HepG2 (cell line): Measurements from ENCODE around the gene HTR7. TPM values are rescaled to one million over a fixed set of nuclear protein-coding genes. Genes with fewer than 3 reads are reported as not detected.

Source experiments
- ATAC-seq: fragments of 200-7000 bp; cut with Tn5 transposase; 3 replicates; pipeline ENCODE4 v1.9.1; 2020; ENCODE audit warnings: mild to moderate bottlenecking, moderate library complexity
- BruUV-seq: library from RNA; stranded (reverse); fragments of 400-500 nt; replicated peaks from 2 replicates; lab custom pipeline; 2021; lab: Mats Ljungman, UMichigan
- CTCF ChIA-PET: fragments of 300-600 bp; formaldehyde crosslinking; extraction: SDS; loops from one replicate; lab custom pipeline; 2021; ENCODE audit warnings: low total read pairs, inconsistent platforms, low intra/inter-chr PET ratio; lab: Yijun Ruan, JAX
- POLR2A ChIA-PET: fragments of 350-600 bp; sonication (Branson Sonifier 250); formaldehyde crosslinking; loops from one replicate; lab custom pipeline; 2020; ENCODE audit warnings: antibody characterized with exemption, inconsistent platforms; lab: Yijun Ruan, JAX
- DNase-seq: peaks from one replicate; pipeline ENCODE4 v3.0.0-alpha.2; 2015; ENCODE audit warnings: low spot score
- FAIRE-seq: peaks from 3 replicates; lab custom pipeline; 2011; peaks lifted over from hg19 to GRCh38; lab: Jason Lieb, UNC
- H2AFZ ChIP-seq: one replicate; pipeline ENCODE4 v1.6.1; 2011; ENCODE audit warnings: low read length, inconsistent platforms
- H3K27ac ChIP-seq: fragments of 300-600 bp; 3 replicates; pipeline ENCODE4 v1.8.0; 2011; ENCODE audit warnings: mixed run types, mild to moderate bottlenecking, mixed read lengths, low read length, inconsistent platforms; ENCODE audit not compliant: insufficient read depth; ENCODE audit errors: extremely low read length
- H3K27me3 ChIP-seq, 2 experiments: fragments of 200-600 bp in 1 of 2; 2 replicates in 1 of 2; 3 replicates in 1 of 2; pipeline versions ENCODE4 v1.6.0 to v1.8.0; 2011; ENCODE audit warnings: low read length in 2 of 2, mild to moderate bottlenecking in 2 of 2, moderate library complexity in 2 of 2, inconsistent platforms in 1 of 2; ENCODE audit not compliant: insufficient read depth in 2 of 2, control insufficient read depth in 1 of 2
- H3K36me3 ChIP-seq, 2 experiments: fragments of 200-600 bp in 1 of 2; replicated peaks in 1 of 2; 2 replicates in 1 of 2; 3 replicates in 1 of 2; pipeline versions ENCODE4 v1.5.1 to v1.8.0; 2011; ENCODE audit warnings: low read length in 2 of 2, inconsistent platforms in 1 of 2; ENCODE audit not compliant: insufficient read depth in 2 of 2, control insufficient read depth in 1 of 2
- H3K4me1 ChIP-seq: 2 replicates; pipeline ENCODE4 v1.5.1; 2012; ENCODE audit warnings: low read length, inconsistent platforms; ENCODE audit not compliant: insufficient read depth
- H3K4me2 ChIP-seq: 2 replicates; pipeline ENCODE4 v1.6.0; 2011; ENCODE audit warnings: low read depth, low read length, inconsistent platforms
- H3K4me3 ChIP-seq, 3 experiments: fragments of 200-600 bp in 1 of 3; sonication (generic), shearing (Covaris generic) in 1 of 3; replicated peaks in 1 of 3; 2 replicates each; pipeline ENCODE4 v1.5.1; 2011 to 2016; ENCODE audit warnings: low read length in 3 of 3, inconsistent platforms in 2 of 3, low read depth in 2 of 3, mild to moderate bottlenecking in 2 of 3, control low read depth in 1 of 3, mixed read lengths in 1 of 3; ENCODE audit not compliant: insufficient read depth in 1 of 3
- H3K79me2 ChIP-seq: one replicate; pipeline ENCODE4 v1.6.1; 2011; ENCODE audit warnings: low read length, inconsistent platforms; ENCODE audit not compliant: insufficient read depth
- H3K9ac ChIP-seq: 2 replicates; pipeline ENCODE4 v1.6.0; 2011; ENCODE audit warnings: mild to moderate bottlenecking, low read depth, low read length, inconsistent platforms; ENCODE audit not compliant: insufficient read depth
- H3K9me3 ChIP-seq: 2 replicates; pipeline ENCODE4 v1.5.1; 2012; ENCODE audit warnings: mild to moderate bottlenecking, low read length
- H4K20me1 ChIP-seq: 2 replicates; pipeline ENCODE4 v1.6.0; 2011; ENCODE audit warnings: inconsistent platforms, mild to moderate bottlenecking, low read length, moderate library complexity; ENCODE audit not compliant: insufficient read depth
- ARNT2 ChIP-seq: sonication (generic); formaldehyde crosslinking; IDR thresholded peaks from 2 replicates; pipeline ENCODE4 v1.8.0; 2022; ENCODE audit warnings: mild to moderate bottlenecking, low read depth, missing genetic modification reagents, moderate library complexity
- ATAD3A ChIP-seq: sonication (generic); formaldehyde crosslinking; IDR thresholded peaks from 2 replicates; pipeline ENCODE4 v1.4.0; 2020; ENCODE audit warnings: missing genetic modification reagents
- ATF3 ChIP-seq: sonication (generic); formaldehyde crosslinking; IDR thresholded peaks from 2 replicates; pipeline ENCODE4 v1.4.0; 2020; ENCODE audit warnings: missing genetic modification reagents
- BCL3 ChIP-seq: sonication (generic); formaldehyde crosslinking; IDR thresholded peaks from 2 replicates; pipeline ENCODE4 v1.5.1; 2020; ENCODE audit warnings: mild to moderate bottlenecking, missing genetic modification reagents, moderate library complexity
- BORCS8-MEF2B ChIP-seq: sonication (generic); formaldehyde crosslinking; IDR thresholded peaks from 2 replicates; pipeline ENCODE4 v1.8.0; 2022; ENCODE audit warnings: mild to moderate bottlenecking, missing genetic modification reagents
- GPN1 ChIP-seq: sonication (generic); formaldehyde crosslinking; IDR thresholded peaks from 2 replicates; pipeline ENCODE4 v1.5.1; 2020; ENCODE audit warnings: missing genetic modification reagents, borderline replicate concordance
- HMGXB3 ChIP-seq: sonication (generic); formaldehyde crosslinking; IDR thresholded peaks from 2 replicates; pipeline ENCODE4 v1.4.0; 2020; ENCODE audit warnings: missing genetic modification reagents, borderline replicate concordance
- ZBTB7B ChIP-seq: sonication (generic); formaldehyde crosslinking; IDR thresholded peaks from 2 replicates; pipeline ENCODE4 v1.4.0; 2020; ENCODE audit warnings: missing genetic modification reagents
- ZBTB8A ChIP-seq: sonication (generic); formaldehyde crosslinking; IDR thresholded peaks from 2 replicates; pipeline ENCODE4 v1.4.0; 2020; ENCODE audit warnings: mild to moderate bottlenecking, low read depth, missing genetic modification reagents, borderline replicate concordance
- ZNF552 ChIP-seq: sonication (generic); formaldehyde crosslinking; IDR thresholded peaks from 2 replicates; pipeline ENCODE4 v1.9.0; 2022; ENCODE audit warnings: missing genetic modification reagents, mild to moderate bottlenecking, borderline replicate concordance
- ZNF709 ChIP-seq: sonication (generic); formaldehyde crosslinking; IDR thresholded peaks from 2 replicates; pipeline ENCODE4 v1.5.0; 2020; ENCODE audit warnings: mild to moderate bottlenecking, missing genetic modification reagents
- ZNF724P ChIP-seq: sonication (generic); formaldehyde crosslinking; IDR thresholded peaks from 2 replicates; pipeline ENCODE4 v1.8.0; 2022; ENCODE audit warnings: missing genetic modification reagents, borderline replicate concordance
- ZNF788 ChIP-seq: sonication (generic); formaldehyde crosslinking; IDR thresholded peaks from 2 replicates; pipeline ENCODE4 v1.5.0; 2020; ENCODE audit warnings: mild to moderate bottlenecking, missing genetic modification reagents, borderline replicate concordance
- ZSCAN12 ChIP-seq: sonication (generic); formaldehyde crosslinking; IDR thresholded peaks from 2 replicates; pipeline ENCODE4 v1.9.0; 2021; ENCODE audit warnings: mild to moderate bottlenecking, missing genetic modification reagents
- WGBS: methylation state at CpG from one replicate; pipeline ENCODE4 v1.1.6; 2017; ENCODE audit warnings: low lambda C conversion rate; 5-methylcytosine and 5-hydroxymethylcytosine counted together
- in situ Hi-C: cut with HindIII; loops from 2 replicates; pipeline ENCODE4 v1.10.0; 2017; ENCODE audit warnings: low pct_unique_long_range_greater_than_20kb; ENCODE audit not compliant: extremely low pct_ligation_motif_present
- intact Hi-C: fragments of 100-400 bp; cut with micrococcal nuclease; formaldehyde crosslinking; loops from one replicate; pipeline ENCODE4 v1.10.0; 2022; ENCODE audit not compliant: unreplicated experiment
- polyA plus RNA-seq, 8 experiments: library from polyadenylated mRNA; depleted of rRNA in 3 of 8; stranded (reverse) in 7 of 8; unstranded in 1 of 8; fragments of >200 nt; fragmentation: Illumina TruSeq in 4 of 8; extraction: Trizol in 4 of 8; gene quantifications; 2 replicates each; pipeline versions ENCODE4 v1.2.1 to v1.2.3, GENCODE V29; 2011 to 2016; ENCODE audit warnings: low read depth in 4 of 8, missing spikeins in 1 of 8, mixed read lengths in 1 of 8; ENCODE audit not compliant: insufficient read depth in 1 of 8
- total RNA-seq, 5 experiments: library from RNA; depleted of rRNA; stranded (reverse); fragments of >200 nt; fragmentation: Illumina TruSeq; extraction: Trizol; gene quantifications; 2 replicates each; pipeline ENCODE4 v1.2.3, GENCODE V29; 2016; ENCODE audit warnings: low read depth in 1 of 5

The HTR7 gene
- total and polyA plus RNA-seq, 2 of the 13 experiments (the other 11 are each of a cell fraction or from before 2014, with no cell fraction given) = 0.04 TPM; not detected in 1

- H3K27me3 ChIP-seq = no peaks in the 10 kb centered on the region
- WGBS = 92% methylated on average over 1 of the region's 1 CpG
- intact Hi-C loops (no loop called here), in situ Hi-C loops (no loop called here)
- no peak overlapping the region for H3K27ac ChIP-seq
- no peaks in the 10 kb centered on the region for H3K79me2 ChIP-seq
- no TSS peak for BruUV-seq
- H4K20me1 ChIP-seq = no peaks in the 10 kb centered on the region
- DNase-seq (no peak), FAIRE-seq (no peak), ATAC-seq (no peak)
- ChIA-PET POLR2A (no interaction called here), CTCF (no interaction called here)
- no peak overlapping the region for H3K9ac ChIP-seq
- H3K4me1 ChIP-seq = peaks cover 1% of the 10 kb centered on the region
- no peak overlapping the region for H3K4me3 ChIP-seq
- H2AFZ ChIP-seq = no peak overlapping the region
- H3K36me3 ChIP-seq = no peaks in the 10 kb centered on the region
- no peak for TF ChIP-seq BORCS8-MEF2B (CRISPR knock-in tag)
- no peak for TF ChIP-seq ZNF552 (CRISPR knock-in tag)
- TF ChIP-seq ATF3 (CRISPR knock-in tag) = no peak
- TF ChIP-seq, all 625 proteins: peak for 0
- Histone ChIP-seq H3K4me2 (no peak overlapping the region), H3K9me3 (no peaks in the 10 kb centered on the region)
These were observed 48.8 kb upstream of the HTR7 start for GRCh38 chr10:90906596-90906995.

GRCh38 chr10:90905925-90906324, 48.1 kb upstream of the HTR7 start:
- no peak for DNase-seq
- FAIRE-seq = no peak
- Histone ChIP-seq H2AFZ (no peak overlapping the region), H3K36me3 (no peaks in the 10 kb centered on the region), H3K27ac (no peak overlapping the region), H4K20me1 (no peaks in the 10 kb centered on the region), H3K79me2 (no peaks in the 10 kb centered on the region), H3K4me2 (no peak overlapping the region), H3K4me3 (no peak overlapping the region), H3K4me1 (no peaks in the 10 kb centered on the region), H3K27me3 (no peaks in the 10 kb centered on the region), H3K9me3 (no peaks in the 10 kb centered on the region), H3K9ac (no peak overlapping the region)
- no peak for ATAC-seq
- CTCF ChIA-PET = no interaction called here
- WGBS = 93% methylated on average over 1 of the region's 1 CpG
- POLR2A ChIA-PET = no interaction called here
- intact Hi-C loops = no loop called here
- in situ Hi-C loops = no loop called here
- BruUV-seq = no TSS peak
- TF ChIP-seq BCL3 = no peak
- no peak for TF ChIP-seq ZNF724P (CRISPR knock-in tag)
- no peak for TF ChIP-seq ATAD3A (CRISPR knock-in tag)
- no peak for TF ChIP-seq ARNT2
- TF ChIP-seq ZNF709 (CRISPR knock-in tag) = no peak
- no peak for TF ChIP-seq HMGXB3 (CRISPR knock-in tag)
- no peak for TF ChIP-seq ZBTB8A (CRISPR knock-in tag)
- no peak for TF ChIP-seq ZSCAN12 (CRISPR knock-in tag)
- TF ChIP-seq ZNF788 (CRISPR knock-in tag) = no peak
- no peak for TF ChIP-seq ZBTB7B (CRISPR knock-in tag)
- TF ChIP-seq GPN1 (CRISPR knock-in tag) = no peak
- TF ChIP-seq BORCS8-MEF2B (CRISPR knock-in tag) = no peak
